Glomerular visceral epithelial cell (primary cell): ENCODE results near the gene MYH16.
"Not testable (repeated sequence)": the region's sequence is repeated elsewhere in the genome, so short reads cannot be mapped to it uniquely, and the experiment has no call there.

Source experiments
- DNase-seq: peaks from one replicate; pipeline ENCODE4 v3.0.0-alpha.2; 2016; ENCODE audit errors: extremely low spot score

MYH16 gene

GRCh38 chr7:99355098-99355497, 82.5 kb downstream of the MYH16 start:
- no peak for DNase-seq

DNA sequence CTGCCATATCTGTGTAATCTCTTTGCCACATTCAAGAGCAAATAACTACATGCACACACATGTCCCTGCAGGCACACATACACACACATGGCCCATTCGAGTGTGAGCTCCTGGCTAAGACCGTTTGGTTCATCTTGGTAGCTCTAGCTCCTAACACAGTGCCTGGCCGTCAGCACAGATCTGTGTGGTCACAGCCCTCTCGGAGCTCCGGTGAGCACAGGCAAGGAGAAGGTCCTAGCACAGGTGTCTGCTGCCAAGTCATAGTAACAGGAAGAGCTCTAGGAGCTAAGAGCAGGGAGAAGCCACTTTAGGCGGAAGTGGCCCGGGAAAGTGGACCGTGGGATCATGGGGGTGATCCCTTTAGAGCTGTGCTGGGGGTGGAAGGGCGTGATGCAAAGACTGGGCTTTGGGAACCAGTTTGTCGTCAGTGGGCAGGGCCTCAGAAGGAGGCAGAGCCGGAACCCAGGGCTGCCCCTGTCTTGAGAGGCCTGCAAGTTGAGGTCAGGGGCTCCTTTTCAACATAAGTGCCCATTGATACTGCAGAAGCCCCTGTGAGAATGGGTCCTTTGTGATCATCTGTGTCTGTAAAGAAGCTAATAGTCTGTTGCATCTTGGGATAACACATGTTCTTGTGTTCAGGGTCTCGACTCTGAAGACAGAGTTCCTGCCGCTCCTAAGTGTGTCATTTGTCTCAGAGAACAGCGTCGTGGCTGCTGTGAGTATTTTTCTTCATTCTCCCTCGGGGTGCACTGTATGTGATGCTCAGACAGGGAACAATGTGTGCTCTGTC, 85.3 kb downstream of the MYH16 start:
- no peak for DNase-seq

DNA sequence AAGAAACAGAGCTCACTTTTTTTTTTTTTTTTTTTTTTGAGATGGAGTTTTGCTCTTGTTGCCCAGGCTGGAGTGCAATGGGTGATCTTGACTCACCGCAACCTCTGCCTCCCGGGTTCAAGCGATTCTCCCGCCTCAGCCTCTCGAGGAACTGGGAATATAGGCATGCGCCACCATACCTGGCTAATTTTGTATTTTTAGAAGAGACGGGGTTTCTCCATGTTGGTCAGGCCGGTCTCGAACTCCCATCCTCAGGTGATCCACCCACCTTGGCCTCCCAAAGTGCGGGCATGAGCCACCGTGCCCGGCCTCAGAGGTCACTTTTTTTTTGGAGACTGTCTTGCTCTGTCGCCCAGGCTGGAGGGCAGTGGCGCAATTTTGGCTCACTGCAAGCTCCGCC, 85.9 kb downstream of the MYH16 start:
- DNase-seq: not testable (repeated sequence)

GRCh38 chr7:99359465-99360154, 87.0 kb downstream of the MYH16 start:
- DNase-seq: no peak
